MG63 (cell line): ENCODE data around the gene ZNF23. TPM values are rescaled to one million over a fixed set of nuclear protein-coding genes. Genes with fewer than 3 reads are reported as not detected.

ENCODE experiments used
- DNase-seq: peaks from one replicate; pipeline ENCODE4 v3.0.0-alpha.2; 2020
- H3K27me3 ChIP-seq: fragments of 250-450 bp; sonication (Bioruptor Pico); 2 replicates; pipeline ENCODE4 v1.5.1; 2020; ENCODE audit warnings: mild to moderate bottlenecking, moderate library complexity
- H3K36me3 ChIP-seq: fragments of 250-450 bp; sonication (Bioruptor Pico); 2 replicates; pipeline ENCODE4 v1.5.1; 2020; ENCODE audit warnings: mild to moderate bottlenecking, moderate library complexity
- H3K4me3 ChIP-seq: fragments of 250-450 bp; sonication (Bioruptor Pico); 2 replicates; pipeline ENCODE4 v1.5.1; 2020; ENCODE audit warnings: mild to moderate bottlenecking, moderate library complexity
- H3K9me3 ChIP-seq: fragments of 250-450 bp; sonication (Bioruptor Pico); 2 replicates; pipeline ENCODE4 v1.5.1; 2020; ENCODE audit warnings: mild to moderate bottlenecking, moderate library complexity
- total RNA-seq: library from RNA; depleted of rRNA; stranded (reverse); fragments of >200 nt; shearing (Covaris generic); gene quantifications from 2 replicates; pipeline ENCODE4 v1.2.3, GENCODE V29; 2014; ENCODE audit warnings: low replicate concordance

ZNF23 gene
- total RNA-seq, 1 experiment from 2014 or later, result 3.6 TPM

GRCh38 chr16:71421911-71422310 lies 40.1 kb downstream of the ZNF23 start:
- no peaks in the 10 kb centered on the region for H3K27me3 ChIP-seq
- H3K9me3 ChIP-seq, result no peaks in the 10 kb centered on the region
- H3K36me3 ChIP-seq, result no peaks in the 10 kb centered on the region
- DNase-seq, result no peak
- no peak overlapping the region for H3K4me3 ChIP-seq

GRCh38 chr16:71414038-71414437 lies 48.0 kb downstream of the ZNF23 start:
- no peaks in the 10 kb centered on the region for H3K9me3 ChIP-seq
- no peaks in the 10 kb centered on the region for H3K27me3 ChIP-seq
- H3K4me3 ChIP-seq, result no peak overlapping the region
- no peaks in the 10 kb centered on the region for H3K36me3 ChIP-seq
- DNase-seq, result no peak

GRCh38 chr16:71413341-71413740 lies 48.7 kb downstream of the ZNF23 start:
- H3K4me3 ChIP-seq, result no peak overlapping the region
- no peaks in the 10 kb centered on the region for H3K27me3 ChIP-seq
- H3K9me3 ChIP-seq, result no peaks in the 10 kb centered on the region
- no peak for DNase-seq
- no peaks in the 10 kb centered on the region for H3K36me3 ChIP-seq

- Histone ChIP-seq H3K9me3 (no peaks in the 10 kb centered on the region), H3K36me3 (no peaks in the 10 kb centered on the region), H3K4me3 (no peak overlapping the region), H3K27me3 (no peaks in the 10 kb centered on the region)
- DNase-seq, result peak; percentile 32
Measured at GRCh38 chr16:71412270-71413160, 49.5 kb downstream of the ZNF23 start.

GRCh38 chr16:71410146-71410545 lies 51.9 kb downstream of the ZNF23 start:
- no peak overlapping the region for H3K4me3 ChIP-seq
- no peaks in the 10 kb centered on the region for H3K27me3 ChIP-seq
- H3K36me3 ChIP-seq, result no peaks in the 10 kb centered on the region
- no peaks in the 10 kb centered on the region for H3K9me3 ChIP-seq
- DNase-seq, result no peak

GRCh38 chr16:71409011-71409775 lies 52.9 kb downstream of the ZNF23 start:
- H3K9me3 ChIP-seq, result no peaks in the 10 kb centered on the region
- DNase-seq, result no peak
- H3K36me3 ChIP-seq, result no peaks in the 10 kb centered on the region
- H3K27me3 ChIP-seq, result no peaks in the 10 kb centered on the region
- no peak overlapping the region for H3K4me3 ChIP-seq

- Histone ChIP-seq H3K9me3 (no peaks in the 10 kb centered on the region), H3K27me3 (no peaks in the 10 kb centered on the region), H3K36me3 (no peaks in the 10 kb centered on the region), H3K4me3 (no peak overlapping the region)
- DNase-seq, result no peak
Measured at GRCh38 chr16:71408536-71408935, 53.5 kb downstream of the ZNF23 start.

GRCh38 chr16:71407731-71408130 lies 54.3 kb downstream of the ZNF23 start:
- Histone ChIP-seq H3K4me3 (no peak overlapping the region), H3K9me3 (no peaks in the 10 kb centered on the region), H3K36me3 (no peaks in the 10 kb centered on the region), H3K27me3 (no peaks in the 10 kb centered on the region)
- DNase-seq, result no peak

GRCh38 chr16:71406724-71407123 lies 55.3 kb downstream of the ZNF23 start:
- Histone ChIP-seq H3K27me3 (no peaks in the 10 kb centered on the region), H3K36me3 (no peaks in the 10 kb centered on the region), H3K4me3 (no peak overlapping the region), H3K9me3 (no peaks in the 10 kb centered on the region)
- no peak for DNase-seq

GRCh38 chr16:71406316-71406715 lies 55.7 kb downstream of the ZNF23 start:
- no peaks in the 10 kb centered on the region for H3K27me3 ChIP-seq
- DNase-seq, result no peak
- no peaks in the 10 kb centered on the region for H3K9me3 ChIP-seq
- H3K36me3 ChIP-seq, result no peaks in the 10 kb centered on the region
- H3K4me3 ChIP-seq, result no peak overlapping the region

GRCh38 chr16:71404364-71404763 lies 57.7 kb downstream of the ZNF23 start:
- H3K36me3 ChIP-seq, result no peaks in the 10 kb centered on the region
- no peaks in the 10 kb centered on the region for H3K27me3 ChIP-seq
- no peaks in the 10 kb centered on the region for H3K9me3 ChIP-seq
- no peak overlapping the region for H3K4me3 ChIP-seq
- DNase-seq, result no peak

GRCh38 chr16:71402674-71403073 lies 59.4 kb downstream of the ZNF23 start:
- no peak for DNase-seq
- Histone ChIP-seq H3K4me3 (no peak overlapping the region), H3K36me3 (no peaks in the 10 kb centered on the region), H3K27me3 (no peaks in the 10 kb centered on the region), H3K9me3 (no peaks in the 10 kb centered on the region)

GRCh38 chr16:71402007-71402406 lies 60.0 kb downstream of the ZNF23 start:
- Histone ChIP-seq H3K4me3 (no peak overlapping the region), H3K36me3 (no peaks in the 10 kb centered on the region), H3K27me3 (no peaks in the 10 kb centered on the region), H3K9me3 (no peaks in the 10 kb centered on the region)
- DNase-seq, result no peak

- Histone ChIP-seq H3K36me3 (no peaks in the 10 kb centered on the region), H3K9me3 (no peaks in the 10 kb centered on the region), H3K27me3 (no peaks in the 10 kb centered on the region), H3K4me3 (no peak overlapping the region)
- DNase-seq, result no peak
Measured at GRCh38 chr16:71399801-71400563, 62.1 kb downstream of the ZNF23 start.
